ENCODE results near the gene CUL3. TPM values are rescaled to one million over a fixed set of nuclear protein-coding genes. Genes with fewer than 3 reads are reported as not detected.
A peak's percentile ranks its signal among the peaks of the same experiment; 100 is the strongest.

Gene CUL3
- total RNA-seq, 1 experiment from 2014 or later: 95.7 TPM

DNA sequence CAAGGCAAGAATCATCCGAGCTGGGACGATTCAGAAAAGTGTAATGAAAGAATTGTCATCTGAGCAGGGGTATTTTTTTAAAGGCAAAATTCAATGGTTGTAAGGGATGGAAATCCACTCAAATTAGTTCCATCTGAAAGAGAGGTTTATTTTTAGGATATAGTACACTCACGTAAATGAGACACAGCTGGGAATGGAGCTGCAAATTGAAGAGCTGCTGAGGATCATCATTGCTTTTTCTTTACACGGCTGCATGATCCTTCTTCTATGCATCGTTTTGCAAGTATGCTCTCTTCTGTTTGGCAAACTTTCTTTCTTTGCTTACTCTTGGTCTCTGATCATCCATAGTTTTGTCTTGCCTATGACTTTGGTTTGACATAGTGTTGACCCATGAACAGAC, 27.4 kb upstream of the CUL3 start:
- TF ChIP-seq CEBPB (IDR thresholded peaks at IDR 0.05; ENCODE audit: low read depth): no peak
- TF ChIP-seq, protein P1, sequence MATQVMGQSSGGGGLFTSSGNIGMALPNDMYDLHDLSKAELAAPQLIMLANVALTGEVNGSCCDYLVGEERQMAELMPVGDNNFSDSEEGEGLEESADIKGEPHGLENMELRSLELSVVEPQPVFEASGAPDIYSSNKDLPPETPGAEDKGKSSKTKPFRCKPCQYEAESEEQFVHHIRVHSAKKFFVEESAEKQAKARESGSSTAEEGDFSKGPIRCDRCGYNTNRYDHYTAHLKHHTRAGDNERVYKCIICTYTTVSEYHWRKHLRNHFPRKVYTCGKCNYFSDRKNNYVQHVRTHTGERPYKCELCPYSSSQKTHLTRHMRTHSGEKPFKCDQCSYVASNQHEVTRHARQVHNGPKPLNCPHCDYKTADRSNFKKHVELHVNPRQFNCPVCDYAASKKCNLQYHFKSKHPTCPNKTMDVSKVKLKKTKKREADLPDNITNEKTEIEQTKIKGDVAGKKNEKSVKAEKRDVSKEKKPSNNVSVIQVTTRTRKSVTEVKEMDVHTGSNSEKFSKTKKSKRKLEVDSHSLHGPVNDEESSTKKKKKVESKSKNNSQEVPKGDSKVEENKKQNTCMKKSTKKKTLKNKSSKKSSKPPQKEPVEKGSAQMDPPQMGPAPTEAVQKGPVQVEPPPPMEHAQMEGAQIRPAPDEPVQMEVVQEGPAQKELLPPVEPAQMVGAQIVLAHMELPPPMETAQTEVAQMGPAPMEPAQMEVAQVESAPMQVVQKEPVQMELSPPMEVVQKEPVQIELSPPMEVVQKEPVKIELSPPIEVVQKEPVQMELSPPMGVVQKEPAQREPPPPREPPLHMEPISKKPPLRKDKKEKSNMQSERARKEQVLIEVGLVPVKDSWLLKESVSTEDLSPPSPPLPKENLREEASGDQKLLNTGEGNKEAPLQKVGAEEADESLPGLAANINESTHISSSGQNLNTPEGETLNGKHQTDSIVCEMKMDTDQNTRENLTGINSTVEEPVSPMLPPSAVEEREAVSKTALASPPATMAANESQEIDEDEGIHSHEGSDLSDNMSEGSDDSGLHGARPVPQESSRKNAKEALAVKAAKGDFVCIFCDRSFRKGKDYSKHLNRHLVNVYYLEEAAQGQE (IDR thresholded peaks at IDR 0.05; ENCODE audit: low read depth): no peak
- TF ChIP-seq FOSL1 (IDR thresholded peaks at IDR 0.05; ENCODE audit: low read depth): no peak
- TF ChIP-seq POLR2AphosphoS5 (IDR thresholded peaks at IDR 0.05; ENCODE audit: low read depth, low read length): no peak
- TF ChIP-seq, protein P2, sequence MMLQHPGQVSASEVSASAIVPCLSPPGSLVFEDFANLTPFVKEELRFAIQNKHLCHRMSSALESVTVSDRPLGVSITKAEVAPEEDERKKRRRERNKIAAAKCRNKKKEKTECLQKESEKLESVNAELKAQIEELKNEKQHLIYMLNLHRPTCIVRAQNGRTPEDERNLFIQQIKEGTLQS (IDR thresholded peaks at IDR 0.05): no peak
- no peak for TF ChIP-seq EGR1 (IDR thresholded peaks at IDR 0.05; ENCODE audit: low read depth)
- TF ChIP-seq SRF (IDR thresholded peaks at IDR 0.05; ENCODE audit: low read depth): no peak
- TF ChIP-seq CBX3 (IDR thresholded peaks at IDR 0.05; ENCODE audit: low read depth): no peak
- no peak for TF ChIP-seq ELF1 (IDR thresholded peaks at IDR 0.05; ENCODE audit: borderline replicate concordance, low read depth)
- no peak for TF ChIP-seq EZH2 (IDR thresholded peaks at IDR 0.05)
- no peak for TF ChIP-seq YY1 (IDR thresholded peaks at IDR 0.05; ENCODE audit: extremely low read depth, insufficient replicate concordance, low read depth, low read length)
- no peak for TF ChIP-seq SP1 (IDR thresholded peaks at IDR 0.05; ENCODE audit: low read depth)
- no peak for TF ChIP-seq ZNF274 (IDR thresholded peaks at IDR 0.05; ENCODE audit: low read depth, low read length)
- TF ChIP-seq SIN3A (IDR thresholded peaks at IDR 0.05; ENCODE audit: low read depth): no peak
- TF ChIP-seq, protein P3, sequence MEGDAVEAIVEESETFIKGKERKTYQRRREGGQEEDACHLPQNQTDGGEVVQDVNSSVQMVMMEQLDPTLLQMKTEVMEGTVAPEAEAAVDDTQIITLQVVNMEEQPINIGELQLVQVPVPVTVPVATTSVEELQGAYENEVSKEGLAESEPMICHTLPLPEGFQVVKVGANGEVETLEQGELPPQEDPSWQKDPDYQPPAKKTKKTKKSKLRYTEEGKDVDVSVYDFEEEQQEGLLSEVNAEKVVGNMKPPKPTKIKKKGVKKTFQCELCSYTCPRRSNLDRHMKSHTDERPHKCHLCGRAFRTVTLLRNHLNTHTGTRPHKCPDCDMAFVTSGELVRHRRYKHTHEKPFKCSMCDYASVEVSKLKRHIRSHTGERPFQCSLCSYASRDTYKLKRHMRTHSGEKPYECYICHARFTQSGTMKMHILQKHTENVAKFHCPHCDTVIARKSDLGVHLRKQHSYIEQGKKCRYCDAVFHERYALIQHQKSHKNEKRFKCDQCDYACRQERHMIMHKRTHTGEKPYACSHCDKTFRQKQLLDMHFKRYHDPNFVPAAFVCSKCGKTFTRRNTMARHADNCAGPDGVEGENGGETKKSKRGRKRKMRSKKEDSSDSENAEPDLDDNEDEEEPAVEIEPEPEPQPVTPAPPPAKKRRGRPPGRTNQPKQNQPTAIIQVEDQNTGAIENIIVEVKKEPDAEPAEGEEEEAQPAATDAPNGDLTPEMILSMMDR (IDR thresholded peaks at IDR 0.05 in 2 of 3, conservative IDR thresholded peaks at IDR 0.05 in 1 of 3; ENCODE audit: borderline replicate concordance in 1 of 3, insufficient read depth in 1 of 3, low read depth in 2 of 3, low read length in 2 of 3): no peak
- TF ChIP-seq POLR2A (IDR thresholded peaks at IDR 0.05; ENCODE audit: borderline replicate concordance, extremely low read depth, insufficient read depth, insufficient read length): no peak
- no peak for TF ChIP-seq JUND (IDR thresholded peaks at IDR 0.05)
- no peak overlapping the region for H3K9ac ChIP-seq (ENCODE audit: low read length)
- H2AFZ ChIP-seq (ENCODE audit: low read depth, low read length, poor library complexity, severe bottlenecking): peak overlapping the region; percentile 52
- H4K20me1 ChIP-seq (ENCODE audit: insufficient read depth): no peaks in the 10 kb centered on the region
- ChIA-PET CTCF (no interaction called here), RAD21 (ENCODE audit: low non-redundant PET in 1 of 2, low total read pairs in 2 of 2, uncharacterized antibody in 2 of 2, unreplicated experiment in 2 of 2) (no interaction called here), POLR2A (no interaction called here)
- H3K9me3 ChIP-seq (ENCODE audit: control insufficient read depth in 1 of 2, insufficient read depth in 1 of 2, low read depth in 1 of 2, low read length in 2 of 2): no peaks in the 10 kb centered on the region
- intact Hi-C loops (cut with micrococcal nuclease): loop anchor here (1.0 kb wide), 1 partner anchor 166 kb away; no protein-coding TSS in a partner anchor
- no peak overlapping the region for H3K4me3 ChIP-seq (replicated peaks in 1 of 2; ENCODE audit: low read depth in 1 of 2, low read length in 2 of 2)
- H3K9me2 ChIP-seq (ENCODE audit: insufficient read depth): no peaks in the 10 kb centered on the region
- no peaks in the 10 kb centered on the region for H3K27me3 ChIP-seq (ENCODE audit: insufficient read depth, low read length)
- H3K36me3 ChIP-seq (ENCODE audit: control insufficient read depth in 1 of 2, insufficient read depth in 2 of 2, low read length in 2 of 2): no peaks in the 10 kb centered on the region
- DNase-seq (ENCODE audit: low read depth, low spot score) (no peak), ATAC-seq (no peak)
- no peaks in the 10 kb centered on the region for H3K79me2 ChIP-seq (ENCODE audit: insufficient read depth, low read length)
- BruUV-seq (replicated peaks): no TSS peak
- H3K4me1 ChIP-seq (ENCODE audit: control insufficient read depth in 1 of 2, insufficient read depth in 2 of 2, low read length in 2 of 2): no peaks in the 10 kb centered on the region
- H3K27ac ChIP-seq (ENCODE audit: low read depth, low read length): no peak overlapping the region
- H3K4me2 ChIP-seq (ENCODE audit: low read length): no peak overlapping the region
